Measurements from ENCODE around the gene DNAJC17. TPM values are rescaled to one million over a fixed set of nuclear protein-coding genes. Genes with fewer than 3 reads are reported as not detected.

Gene DNAJC17
- total RNA-seq, 1 donor from 2014 or later = 16.0 TPM

GRCh38 chr15:40806672-40807027 lies 623 bp downstream of the DNAJC17 start:
- peaks cover 61% of the 10 kb centered on the region for H3K4me1 ChIP-seq
- peaks cover 21% of the 10 kb centered on the region for H3K36me3 ChIP-seq
- no peaks in the 10 kb centered on the region for H3K27me3 ChIP-seq (ENCODE audit: low read depth)
- no peak for DNase-seq
- peak overlapping the region; percentile 99 for H3K4me3 ChIP-seq
- peak overlapping the region; percentile 99 for H3K27ac ChIP-seq (replicated peaks)
- H3K9me3 ChIP-seq (replicated peaks) = no peaks in the 10 kb centered on the region
- intact Hi-C loops (cut with micrococcal nuclease) = no loop called here
- no peak for TF ChIP-seq CTCF (IDR thresholded peaks at IDR 0.05; ENCODE audit: borderline replicate concordance)

- intact Hi-C loops (cut with micrococcal nuclease) = no loop called here
- DNase-seq = no peak
- H3K4me3 ChIP-seq = no peak overlapping the region
- peaks cover 57% of the 10 kb centered on the region for H3K4me1 ChIP-seq
- H3K27me3 ChIP-seq (ENCODE audit: low read depth) = no peaks in the 10 kb centered on the region
- no peaks in the 10 kb centered on the region for H3K9me3 ChIP-seq (replicated peaks)
- TF ChIP-seq CTCF (IDR thresholded peaks at IDR 0.05; ENCODE audit: borderline replicate concordance) = no peak
- peaks cover 9% of the 10 kb centered on the region for H3K36me3 ChIP-seq
- no peak overlapping the region for H3K27ac ChIP-seq (replicated peaks)
These were observed 3.6 kb downstream of the DNAJC17 start for GRCh38 chr15:40803688-40804087.

- Histone ChIP-seq H3K4me1 (peaks cover 51% of the 10 kb centered on the region), H3K27ac (replicated peaks) (no peak overlapping the region), H3K9me3 (replicated peaks) (no peaks in the 10 kb centered on the region), H3K27me3 (ENCODE audit: low read depth) (no peaks in the 10 kb centered on the region), H3K4me3 (no peak overlapping the region), H3K36me3 (peaks cover 9% of the 10 kb centered on the region)
- intact Hi-C loops (cut with micrococcal nuclease) = no loop called here
- no peak for DNase-seq
- no peak for TF ChIP-seq CTCF (IDR thresholded peaks at IDR 0.05; ENCODE audit: borderline replicate concordance)
These were observed 4.2 kb downstream of the DNAJC17 start for GRCh38 chr15:40803076-40803475.

- no peak for TF ChIP-seq CTCF (IDR thresholded peaks at IDR 0.05; ENCODE audit: borderline replicate concordance)
- no peaks in the 10 kb centered on the region for H3K27me3 ChIP-seq (ENCODE audit: low read depth)
- H3K4me3 ChIP-seq = no peak overlapping the region
- intact Hi-C loops (cut with micrococcal nuclease) = no loop called here
- H3K9me3 ChIP-seq (replicated peaks) = no peaks in the 10 kb centered on the region
- peaks cover 9% of the 10 kb centered on the region for H3K36me3 ChIP-seq
- H3K4me1 ChIP-seq = peaks cover 45% of the 10 kb centered on the region
- no peak for DNase-seq
- no peak overlapping the region for H3K27ac ChIP-seq (replicated peaks)
These were observed 7.8 kb downstream of the DNAJC17 start for GRCh38 chr15:40799523-40799922.

GRCh38 chr15:40796512-40796911 lies 10.8 kb downstream of the DNAJC17 start:
- peaks cover 15% of the 10 kb centered on the region for H3K36me3 ChIP-seq
- no peaks in the 10 kb centered on the region for H3K27me3 ChIP-seq (ENCODE audit: low read depth)
- H3K9me3 ChIP-seq (replicated peaks) = no peaks in the 10 kb centered on the region
- no peak overlapping the region for H3K4me3 ChIP-seq
- no peak for DNase-seq
- no peak for TF ChIP-seq CTCF (IDR thresholded peaks at IDR 0.05; ENCODE audit: borderline replicate concordance)
- H3K4me1 ChIP-seq = peaks cover 35% of the 10 kb centered on the region
- intact Hi-C loops (cut with micrococcal nuclease) = no loop called here
- no peak overlapping the region for H3K27ac ChIP-seq (replicated peaks)

GRCh38 chr15:40796041-40796440 lies 11.2 kb downstream of the DNAJC17 start:
- intact Hi-C loops (cut with micrococcal nuclease) = no loop called here
- peaks cover 15% of the 10 kb centered on the region for H3K36me3 ChIP-seq
- no peak for TF ChIP-seq CTCF (IDR thresholded peaks at IDR 0.05; ENCODE audit: borderline replicate concordance)
- H3K27ac ChIP-seq (replicated peaks) = peak overlapping the region; percentile 24
- DNase-seq = no peak
- H3K4me3 ChIP-seq = no peak overlapping the region
- H3K27me3 ChIP-seq (ENCODE audit: low read depth) = no peaks in the 10 kb centered on the region
- peaks cover 35% of the 10 kb centered on the region for H3K4me1 ChIP-seq
- no peaks in the 10 kb centered on the region for H3K9me3 ChIP-seq (replicated peaks)

All from left ventricle myocardium inferior (tissue), 1 donor.